GM12892 (cell line): Measurements from ENCODE around the gene SLC4A3.

Source experiments
- POLR2AphosphoS5 ChIP-seq: IDR thresholded peaks from 2 replicates; pipeline ENCODE4 v1.6.1; 2011; ENCODE audit warnings: low read depth, low read length, control low read depth
- TAF1 ChIP-seq: IDR thresholded peaks from 2 replicates; pipeline ENCODE4 v1.6.1; 2011; ENCODE audit warnings: low read depth, mild to moderate bottlenecking, control low read depth, low read length, borderline replicate concordance

GRCh38 chr2:219676586-219676985 lies 49.2 kb downstream of the SLC4A3 start:
- TF ChIP-seq POLR2AphosphoS5 (no peak), TAF1 (no peak)
